KMS-11 (cell line): Measurements from ENCODE around the gene ZDHHC20.

Experiments used
- H2AFZ ChIP-seq: fragments of 200-600 bp; sonication (generic); 2 replicates; pipeline ENCODE4 v1.6.1; 2016; ENCODE audit warnings: antibody characterized with exemption, mixed run types, low read depth
- H3K27ac ChIP-seq: fragments of 200-600 bp; sonication (generic); 2 replicates; pipeline ENCODE4 v1.6.1; 2016; ENCODE audit warnings: mild to moderate bottlenecking, mixed run types
- H3K27me3 ChIP-seq: fragments of 200-600 bp; sonication (generic); 2 replicates; pipeline ENCODE4 v1.6.1; 2017; ENCODE audit warnings: mild to moderate bottlenecking, low read depth, mixed run types, moderate library complexity; ENCODE audit not compliant: insufficient read depth
- H3K36me3 ChIP-seq: fragments of 200-600 bp; sonication (generic); 2 replicates; pipeline ENCODE4 v1.6.1; 2017; ENCODE audit warnings: mild to moderate bottlenecking, mixed run types; ENCODE audit not compliant: insufficient read depth
- H3K4me1 ChIP-seq: fragments of 200-600 bp; sonication (generic); 2 replicates; pipeline ENCODE4 v1.6.1; 2016; ENCODE audit warnings: mild to moderate bottlenecking, low read depth, mixed run types; ENCODE audit not compliant: poor library complexity, severe bottlenecking
- H3K4me2 ChIP-seq: fragments of 200-600 bp; sonication (generic); 2 replicates; pipeline ENCODE4 v1.7.0; 2016; ENCODE audit warnings: mild to moderate bottlenecking, mixed run types
- H3K4me3 ChIP-seq: fragments of 200-600 bp; sonication (generic); IDR thresholded peaks from 2 replicates; pipeline ENCODE4 v1.6.1; 2017; ENCODE audit warnings: low read depth, low read length, mixed read lengths; ENCODE audit not compliant: insufficient read depth
- H3K79me2 ChIP-seq: fragments of 200-600 bp; sonication (generic); 2 replicates; pipeline ENCODE4 v1.6.1; 2016; ENCODE audit warnings: low read depth, mixed run types; ENCODE audit not compliant: insufficient read depth
- H3K9ac ChIP-seq: fragments of 200-600 bp; sonication (generic); 2 replicates; pipeline ENCODE4 v1.6.1; 2016; ENCODE audit warnings: mild to moderate bottlenecking, mixed run types
- H4K20me1 ChIP-seq: fragments of 200-600 bp; sonication (generic); 2 replicates; pipeline ENCODE4 v1.6.1; 2016; ENCODE audit warnings: mild to moderate bottlenecking, mixed run types; ENCODE audit not compliant: insufficient read depth
- TF ChIP-seq, protein P1 (sequence below): fragments of 200-600 bp; sonication (generic); conservative IDR thresholded peaks from 2 replicates; pipeline ENCODE4 v1.6.1; 2017; ENCODE audit warnings: low read depth, mild to moderate bottlenecking, antibody characterized with exemption, low read length, moderate library complexity, mixed read lengths

ZDHHC20 gene

DNA sequence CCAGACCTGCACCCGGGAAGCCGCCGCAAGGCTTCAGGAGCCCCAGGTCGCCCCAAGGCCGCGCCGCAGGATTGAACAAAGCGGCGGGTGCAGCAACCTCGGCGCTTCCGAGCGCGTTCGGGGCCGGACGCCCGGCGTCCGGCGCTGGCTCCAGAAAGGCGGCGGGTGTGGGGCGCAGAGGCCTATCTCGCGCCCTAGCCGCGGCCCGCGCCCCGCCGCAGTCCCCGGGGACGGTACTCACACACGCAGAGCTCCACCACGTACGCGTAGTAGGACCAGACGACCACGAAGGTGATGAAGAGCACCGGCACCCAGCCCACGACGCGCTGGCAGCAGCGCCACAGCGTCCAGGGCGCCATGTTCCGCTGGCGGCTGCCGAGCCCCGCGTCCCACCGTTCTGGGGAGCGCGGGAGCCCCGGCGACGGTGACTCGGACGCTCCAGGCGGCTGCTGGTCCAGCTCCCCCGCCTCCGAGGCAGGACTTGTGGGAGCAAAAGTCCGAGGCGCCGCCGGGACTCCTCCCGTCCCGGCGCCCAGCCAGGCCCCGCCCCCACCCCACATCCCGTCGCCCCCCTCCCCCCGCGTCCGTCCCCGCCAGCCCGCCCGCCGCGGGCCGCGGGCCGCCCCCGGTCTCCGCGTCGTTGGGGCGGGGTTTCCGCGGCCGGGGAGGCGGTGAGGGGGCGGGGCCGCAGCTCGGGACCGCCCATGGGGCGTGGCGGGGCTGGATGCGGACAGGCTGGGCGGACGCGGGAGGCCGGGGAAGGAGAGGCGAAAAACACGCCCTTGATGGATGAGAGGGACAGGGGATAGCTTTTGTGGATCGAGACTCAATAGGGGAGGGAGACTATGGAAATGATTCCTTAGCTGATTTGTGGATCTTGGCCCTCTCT, at the start of gene ZDHHC20:
ZDHHC20 (minus strand) TSS at position 491 of the 889 bp plus-strand sequence; CDS start at position 359, 132 bp downstream.
- no peaks in the 10 kb centered on the region for H3K36me3 ChIP-seq
- peak within 1 kb of the TSS; percentile 80 for H3K4me2 ChIP-seq
- peaks cover 39% of the 10 kb centered on the region for H3K79me2 ChIP-seq
- H3K9ac ChIP-seq, result peak within 1 kb of the TSS; percentile 78
- H3K4me1 ChIP-seq, result peaks cover 10% of the 10 kb centered on the region
- TF ChIP-seq, protein P1, sequence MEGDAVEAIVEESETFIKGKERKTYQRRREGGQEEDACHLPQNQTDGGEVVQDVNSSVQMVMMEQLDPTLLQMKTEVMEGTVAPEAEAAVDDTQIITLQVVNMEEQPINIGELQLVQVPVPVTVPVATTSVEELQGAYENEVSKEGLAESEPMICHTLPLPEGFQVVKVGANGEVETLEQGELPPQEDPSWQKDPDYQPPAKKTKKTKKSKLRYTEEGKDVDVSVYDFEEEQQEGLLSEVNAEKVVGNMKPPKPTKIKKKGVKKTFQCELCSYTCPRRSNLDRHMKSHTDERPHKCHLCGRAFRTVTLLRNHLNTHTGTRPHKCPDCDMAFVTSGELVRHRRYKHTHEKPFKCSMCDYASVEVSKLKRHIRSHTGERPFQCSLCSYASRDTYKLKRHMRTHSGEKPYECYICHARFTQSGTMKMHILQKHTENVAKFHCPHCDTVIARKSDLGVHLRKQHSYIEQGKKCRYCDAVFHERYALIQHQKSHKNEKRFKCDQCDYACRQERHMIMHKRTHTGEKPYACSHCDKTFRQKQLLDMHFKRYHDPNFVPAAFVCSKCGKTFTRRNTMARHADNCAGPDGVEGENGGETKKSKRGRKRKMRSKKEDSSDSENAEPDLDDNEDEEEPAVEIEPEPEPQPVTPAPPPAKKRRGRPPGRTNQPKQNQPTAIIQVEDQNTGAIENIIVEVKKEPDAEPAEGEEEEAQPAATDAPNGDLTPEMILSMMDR, result no peak
- H3K4me3 ChIP-seq, result no peak within 1 kb of the TSS
- H3K27ac ChIP-seq, result peak within 1 kb of the TSS; percentile 75
- no peaks in the 10 kb centered on the region for H3K27me3 ChIP-seq
- no peaks in the 10 kb centered on the region for H4K20me1 ChIP-seq
- peak within 1 kb of the TSS; percentile 87 for H2AFZ ChIP-seq

DNA sequence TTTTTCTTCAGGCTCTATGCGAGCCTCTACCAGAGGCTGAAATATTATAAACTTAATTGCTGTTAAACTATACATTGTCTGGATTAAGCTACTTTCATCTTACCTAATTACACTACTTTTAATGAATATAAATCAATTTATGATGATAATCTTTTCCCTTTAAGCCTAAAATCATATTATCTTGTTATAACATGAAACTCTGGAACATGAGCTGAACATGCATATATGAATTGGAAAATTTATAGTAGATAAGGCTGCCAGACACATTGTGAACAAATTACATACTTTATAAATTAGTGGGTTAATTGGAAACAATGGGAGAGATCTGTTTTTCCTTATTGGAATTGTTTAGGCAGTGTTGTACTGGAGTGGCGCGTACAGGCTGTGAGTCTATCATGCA, 45.3 kb upstream of the ZDHHC20 start:
- H3K4me3 ChIP-seq, result no peak overlapping the region
- no peaks in the 10 kb centered on the region for H3K27me3 ChIP-seq
- H3K9ac ChIP-seq, result no peak overlapping the region
- no peaks in the 10 kb centered on the region for H4K20me1 ChIP-seq
- no peak overlapping the region for H3K27ac ChIP-seq
- no peak overlapping the region for H3K4me2 ChIP-seq
- no peaks in the 10 kb centered on the region for H3K36me3 ChIP-seq
- TF ChIP-seq, protein P1, result no peak
- no peaks in the 10 kb centered on the region for H3K79me2 ChIP-seq
- H2AFZ ChIP-seq, result no peak overlapping the region
- H3K4me1 ChIP-seq, result no peaks in the 10 kb centered on the region

DNA sequence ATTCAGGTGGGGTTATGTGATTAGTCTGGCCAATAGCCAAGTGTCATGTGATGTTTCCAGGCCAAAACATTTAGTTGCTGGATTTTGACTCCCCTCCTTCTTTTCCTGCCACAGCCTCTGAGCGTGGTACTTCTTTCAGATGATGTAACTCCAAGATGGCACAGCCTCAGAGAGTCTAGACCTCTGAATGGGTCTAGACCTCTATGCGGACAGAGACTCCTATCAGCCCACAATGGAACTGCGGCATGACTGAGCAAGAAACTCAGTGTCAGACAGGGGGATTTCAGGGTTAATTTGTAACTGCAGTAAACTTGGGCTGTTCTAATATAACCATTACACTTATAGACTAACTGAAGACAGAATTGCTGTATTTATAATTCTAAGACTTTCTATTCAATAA, 42.6 kb upstream of the ZDHHC20 start:
- no peak overlapping the region for H3K9ac ChIP-seq
- H3K4me3 ChIP-seq, result no peak overlapping the region
- H3K27me3 ChIP-seq, result no peaks in the 10 kb centered on the region
- no peak overlapping the region for H2AFZ ChIP-seq
- H3K4me2 ChIP-seq, result no peak overlapping the region
- H3K79me2 ChIP-seq, result no peaks in the 10 kb centered on the region
- H4K20me1 ChIP-seq, result no peaks in the 10 kb centered on the region
- TF ChIP-seq, protein P1, result no peak
- H3K36me3 ChIP-seq, result no peaks in the 10 kb centered on the region
- no peaks in the 10 kb centered on the region for H3K4me1 ChIP-seq
- H3K27ac ChIP-seq, result no peak overlapping the region

- no peaks in the 10 kb centered on the region for H3K27me3 ChIP-seq
- no peaks in the 10 kb centered on the region for H3K36me3 ChIP-seq
- no peak overlapping the region for H2AFZ ChIP-seq
- no peak overlapping the region for H3K9ac ChIP-seq
- no peaks in the 10 kb centered on the region for H3K4me1 ChIP-seq
- H3K4me2 ChIP-seq, result no peak overlapping the region
- H4K20me1 ChIP-seq, result no peaks in the 10 kb centered on the region
- no peak overlapping the region for H3K4me3 ChIP-seq
- TF ChIP-seq, protein P1, result no peak
- H3K79me2 ChIP-seq, result no peaks in the 10 kb centered on the region
- no peak overlapping the region for H3K27ac ChIP-seq
Observed at GRCh38 chr13:21486322-21486721, 27.2 kb upstream of the ZDHHC20 start.
